GM12873 (cell line): Measurements from ENCODE around the gene DNHD1.

Source experiments
- TF ChIP-seq, protein P1 (sequence below): IDR thresholded peaks from 2 replicates; pipeline ENCODE4 v1.5.1; 2012; ENCODE audit warnings: low read depth, mild to moderate bottlenecking, moderate library complexity, low read length, control low read depth; ENCODE audit not compliant: insufficient read depth; ENCODE audit errors: missing control alignments

Gene DNHD1

DNA sequence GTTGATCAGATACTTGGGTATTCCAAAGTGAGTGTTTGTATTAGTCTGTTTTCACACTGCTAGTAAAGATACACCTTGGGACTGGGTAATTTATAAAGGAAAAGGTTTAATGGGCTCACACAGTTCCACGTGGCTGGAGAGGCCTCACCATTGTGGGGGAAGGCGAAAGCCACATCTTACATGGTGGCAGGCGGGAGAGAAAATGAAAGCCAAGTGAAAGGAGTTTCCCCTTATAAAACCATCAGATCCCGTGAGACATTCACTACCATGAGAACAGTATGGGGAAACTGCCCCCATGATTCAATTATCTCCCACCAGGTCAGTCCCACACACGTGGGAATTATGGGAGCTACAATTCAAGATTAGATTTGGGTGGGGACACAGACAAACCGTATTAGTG lies 8.7 kb upstream of the DNHD1 start:
- TF ChIP-seq, protein P1, sequence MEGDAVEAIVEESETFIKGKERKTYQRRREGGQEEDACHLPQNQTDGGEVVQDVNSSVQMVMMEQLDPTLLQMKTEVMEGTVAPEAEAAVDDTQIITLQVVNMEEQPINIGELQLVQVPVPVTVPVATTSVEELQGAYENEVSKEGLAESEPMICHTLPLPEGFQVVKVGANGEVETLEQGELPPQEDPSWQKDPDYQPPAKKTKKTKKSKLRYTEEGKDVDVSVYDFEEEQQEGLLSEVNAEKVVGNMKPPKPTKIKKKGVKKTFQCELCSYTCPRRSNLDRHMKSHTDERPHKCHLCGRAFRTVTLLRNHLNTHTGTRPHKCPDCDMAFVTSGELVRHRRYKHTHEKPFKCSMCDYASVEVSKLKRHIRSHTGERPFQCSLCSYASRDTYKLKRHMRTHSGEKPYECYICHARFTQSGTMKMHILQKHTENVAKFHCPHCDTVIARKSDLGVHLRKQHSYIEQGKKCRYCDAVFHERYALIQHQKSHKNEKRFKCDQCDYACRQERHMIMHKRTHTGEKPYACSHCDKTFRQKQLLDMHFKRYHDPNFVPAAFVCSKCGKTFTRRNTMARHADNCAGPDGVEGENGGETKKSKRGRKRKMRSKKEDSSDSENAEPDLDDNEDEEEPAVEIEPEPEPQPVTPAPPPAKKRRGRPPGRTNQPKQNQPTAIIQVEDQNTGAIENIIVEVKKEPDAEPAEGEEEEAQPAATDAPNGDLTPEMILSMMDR: no peak

DNA sequence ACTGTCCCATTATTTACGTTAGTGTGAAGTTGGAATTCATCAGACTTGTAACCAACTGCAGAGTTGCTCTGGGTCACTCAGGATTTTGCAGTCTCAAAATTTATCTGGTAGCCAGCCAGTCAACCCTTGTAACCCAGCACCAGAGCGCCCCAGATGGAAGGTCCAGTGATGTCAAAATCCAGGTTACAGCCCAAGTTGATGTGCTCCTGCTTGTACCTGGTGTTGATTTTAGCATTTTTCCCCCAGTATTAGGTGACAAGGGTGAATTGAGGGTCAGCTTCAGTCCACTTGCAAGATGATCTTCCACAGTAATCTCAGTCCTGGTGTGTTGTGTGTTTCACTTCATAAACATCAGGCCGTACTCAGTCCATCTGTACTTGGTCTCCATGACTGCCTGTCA lies 8.3 kb upstream of the DNHD1 start:
- TF ChIP-seq, protein P1: no peak

DNA sequence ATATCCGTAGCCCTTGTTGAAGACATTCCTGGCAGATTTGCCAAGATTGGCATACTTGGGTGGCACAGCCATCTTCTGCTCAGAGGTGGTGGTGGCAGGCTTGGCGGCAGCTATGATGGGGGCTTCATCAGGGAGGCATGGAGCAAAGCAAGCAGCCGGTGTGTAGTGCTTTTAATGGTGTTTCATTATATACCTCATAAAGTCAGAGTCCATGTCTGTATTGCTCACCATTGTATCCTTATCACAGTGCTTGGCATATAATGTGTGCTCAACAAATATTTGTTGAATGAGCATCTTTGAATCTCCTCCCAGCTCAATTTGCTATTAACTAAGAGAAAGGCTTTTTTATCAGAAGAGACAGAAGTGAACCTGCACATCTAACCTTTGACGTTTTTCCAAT lies 7.8 kb upstream of the DNHD1 start:
- TF ChIP-seq, protein P1: no peak

DNA sequence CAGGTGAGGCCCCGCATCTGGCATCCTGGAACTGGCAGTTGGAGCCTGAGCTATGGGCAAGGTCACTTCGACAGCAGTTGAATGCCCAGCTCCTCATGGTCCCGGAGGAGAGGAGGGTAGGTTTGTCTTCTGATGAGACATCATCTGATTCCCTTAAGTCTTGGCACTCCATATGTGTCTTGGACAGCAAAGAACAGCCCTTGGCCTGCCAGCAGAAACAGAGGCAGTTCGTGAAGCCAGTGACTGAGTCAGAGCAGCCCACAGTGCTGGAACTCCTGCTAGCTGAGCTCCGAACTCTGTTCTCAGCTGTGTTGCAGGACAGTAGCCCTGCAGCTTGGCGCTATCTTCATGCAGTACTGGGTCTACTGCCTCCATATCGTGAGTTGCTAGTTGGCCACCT lies 1.0 kb downstream of the DNHD1 start:
- TF ChIP-seq, protein P1: no peak

DNA sequence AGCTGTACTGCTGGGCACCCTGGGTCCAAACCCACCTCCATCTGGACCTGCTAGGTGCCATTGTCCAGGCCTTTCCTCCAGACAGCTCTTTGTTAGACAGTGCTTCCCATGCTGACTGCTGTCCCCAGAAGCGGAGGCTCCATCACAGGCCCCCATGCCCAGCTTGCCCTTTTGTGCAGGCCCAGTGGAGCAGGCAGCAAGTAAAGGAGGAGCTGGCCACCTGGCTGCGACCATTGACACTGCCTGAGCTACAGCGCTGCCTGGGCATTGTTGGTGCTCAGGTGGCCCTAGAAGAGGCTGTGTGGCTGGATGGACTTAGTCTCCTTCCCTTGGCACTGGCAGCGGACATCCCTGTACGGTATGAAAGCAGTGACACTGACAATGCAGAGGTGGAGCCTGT lies 1.5 kb downstream of the DNHD1 start:
- TF ChIP-seq, protein P1: no peak

DNA sequence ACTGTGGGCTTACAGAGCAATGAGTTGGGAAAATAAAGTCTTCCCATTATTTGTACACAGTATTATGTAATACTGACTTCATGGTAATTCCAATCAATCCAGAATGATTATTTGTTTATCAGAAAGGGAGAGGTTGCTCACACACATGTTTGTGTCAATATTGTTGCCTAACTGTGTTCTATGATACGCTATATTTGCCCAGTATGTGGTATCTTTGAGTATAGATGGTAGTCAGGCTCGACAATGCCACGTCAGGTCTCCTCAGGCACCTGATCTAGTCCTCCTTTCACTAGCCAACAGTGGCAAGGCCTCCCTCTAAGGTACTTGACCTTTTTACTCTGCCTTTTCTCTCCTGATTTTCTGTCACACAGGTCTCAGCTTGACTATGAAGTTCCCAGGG lies 5.3 kb downstream of the DNHD1 start:
- TF ChIP-seq, protein P1: no peak

DNA sequence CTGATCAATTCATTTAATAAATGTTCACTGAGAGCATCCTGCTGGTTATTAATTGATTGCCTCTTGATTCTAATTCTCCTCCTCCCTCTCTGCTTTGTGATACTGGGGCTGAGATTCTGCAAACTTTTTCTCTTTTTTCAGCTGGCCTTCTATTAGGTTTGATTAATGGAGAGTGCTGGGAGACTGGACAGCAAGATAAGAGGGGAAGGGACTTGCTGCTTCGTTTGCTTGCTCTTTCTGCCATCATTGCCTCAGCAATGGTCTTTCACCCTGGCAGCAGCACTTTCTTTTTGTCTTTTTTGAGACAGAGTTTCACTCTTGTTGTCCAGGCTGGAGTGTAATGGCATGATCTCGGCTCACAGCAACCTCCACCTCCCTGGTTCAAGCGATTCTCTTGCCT lies 7.1 kb downstream of the DNHD1 start:
- TF ChIP-seq, protein P1: no peak

DNA sequence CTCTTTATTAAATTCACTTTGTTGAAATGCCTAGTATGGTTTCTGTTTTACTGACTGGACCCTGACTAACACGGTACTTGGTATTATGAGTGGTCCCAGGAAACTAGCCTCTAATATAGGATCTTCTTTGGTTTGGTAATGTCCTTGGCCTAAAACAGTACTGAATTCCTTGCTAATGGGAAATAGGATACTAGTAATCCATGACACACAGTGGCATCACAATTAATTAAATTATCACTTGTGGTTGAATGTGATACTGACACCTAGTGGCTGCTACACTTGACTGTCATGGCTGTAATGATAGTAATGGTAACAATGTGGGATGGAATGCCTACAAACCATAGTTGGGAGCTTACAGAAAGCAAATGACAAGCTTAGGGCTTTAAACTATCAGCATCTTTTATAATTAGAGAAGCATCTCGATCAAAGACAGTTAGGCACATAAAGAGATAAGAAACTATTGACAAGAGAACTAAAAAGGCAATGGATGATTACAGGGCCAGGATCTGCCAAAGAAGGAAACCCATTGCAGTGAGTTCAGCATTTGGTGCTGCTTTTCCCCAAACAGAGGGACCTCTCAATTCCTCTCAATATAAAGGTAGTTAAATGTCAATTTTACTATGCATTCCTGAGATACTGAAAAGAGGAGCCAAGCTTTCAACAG lies 8.6 kb downstream of the DNHD1 start:
- TF ChIP-seq, protein P1: peak; percentile 71
